ENCODE results near the gene CLMP. TPM values are rescaled to one million over a fixed set of nuclear protein-coding genes. Genes with fewer than 3 reads are reported as not detected.
A peak's percentile ranks its signal among the peaks of the same experiment; 100 is the strongest.
"Not testable (repeated sequence)": the region's sequence is repeated elsewhere in the genome, so short reads cannot be mapped to it uniquely, and the experiment has no call there.

Gene CLMP
- total and polyA plus RNA-seq, 2 experiments from 2014 or later = 2.1 to 8.4 TPM

- DNase-seq (ENCODE audit: low read depth in 1 of 2, low spot score in 1 of 2) = no peak
- TF ChIP-seq, protein P1, sequence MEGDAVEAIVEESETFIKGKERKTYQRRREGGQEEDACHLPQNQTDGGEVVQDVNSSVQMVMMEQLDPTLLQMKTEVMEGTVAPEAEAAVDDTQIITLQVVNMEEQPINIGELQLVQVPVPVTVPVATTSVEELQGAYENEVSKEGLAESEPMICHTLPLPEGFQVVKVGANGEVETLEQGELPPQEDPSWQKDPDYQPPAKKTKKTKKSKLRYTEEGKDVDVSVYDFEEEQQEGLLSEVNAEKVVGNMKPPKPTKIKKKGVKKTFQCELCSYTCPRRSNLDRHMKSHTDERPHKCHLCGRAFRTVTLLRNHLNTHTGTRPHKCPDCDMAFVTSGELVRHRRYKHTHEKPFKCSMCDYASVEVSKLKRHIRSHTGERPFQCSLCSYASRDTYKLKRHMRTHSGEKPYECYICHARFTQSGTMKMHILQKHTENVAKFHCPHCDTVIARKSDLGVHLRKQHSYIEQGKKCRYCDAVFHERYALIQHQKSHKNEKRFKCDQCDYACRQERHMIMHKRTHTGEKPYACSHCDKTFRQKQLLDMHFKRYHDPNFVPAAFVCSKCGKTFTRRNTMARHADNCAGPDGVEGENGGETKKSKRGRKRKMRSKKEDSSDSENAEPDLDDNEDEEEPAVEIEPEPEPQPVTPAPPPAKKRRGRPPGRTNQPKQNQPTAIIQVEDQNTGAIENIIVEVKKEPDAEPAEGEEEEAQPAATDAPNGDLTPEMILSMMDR (IDR thresholded peaks at IDR 0.05; ENCODE audit: low read depth, low read length) = no peak
- Histone ChIP-seq H3K36me3 (no peaks in the 10 kb centered on the region), H3K4me1 (ENCODE audit: low read depth) (peaks cover 15% of the 10 kb centered on the region), H3K4me3 (no peak overlapping the region), H3K27me3 (no peaks in the 10 kb centered on the region), H3K9me3 (ENCODE audit: low read depth) (no peaks in the 10 kb centered on the region), H3K27ac (peak overlapping the region; percentile 8)
Measured at GRCh38 chr11:123139206-123139605, 55.8 kb downstream of the CLMP start.

GRCh38 chr11:123137431-123138224 lies 57.4 kb downstream of the CLMP start:
- no peaks in the 10 kb centered on the region for H3K36me3 ChIP-seq
- DNase-seq (ENCODE audit: low read depth in 1 of 2, low spot score in 1 of 2) = peak; percentile 88 to 91

DNA sequence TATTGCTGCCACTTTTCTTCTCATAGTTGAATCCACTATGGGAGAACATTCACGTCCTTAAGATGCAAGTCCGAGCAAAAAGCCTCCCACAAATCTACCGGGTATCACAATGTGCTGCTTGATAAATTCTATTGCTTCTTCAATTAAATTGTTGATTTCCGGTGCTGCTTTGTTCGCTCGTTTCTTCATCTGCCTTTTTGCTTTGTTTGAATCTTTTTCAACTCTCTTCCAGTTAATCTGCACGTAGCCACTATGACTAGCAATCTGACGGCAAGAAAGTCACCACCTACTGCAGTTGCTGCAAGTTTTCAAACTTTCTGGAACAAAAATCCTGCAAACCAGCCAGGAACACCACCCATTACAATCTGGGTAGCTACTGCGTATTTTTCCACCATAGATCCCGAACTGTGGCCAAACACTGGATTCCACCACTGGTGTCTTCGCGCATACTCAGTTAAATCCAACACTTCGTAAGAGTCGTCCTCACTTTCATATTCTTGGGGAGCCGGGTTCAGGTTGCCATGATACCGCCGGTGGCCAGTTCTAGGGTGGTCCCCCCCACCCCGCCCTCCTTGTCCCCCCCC lies 59.1 kb downstream of the CLMP start:
- Histone ChIP-seq H3K36me3 (no peaks in the 10 kb centered on the region), H3K4me1 (ENCODE audit: low read depth) (peaks cover 15% of the 10 kb centered on the region), H3K27me3 (no peaks in the 10 kb centered on the region), H3K27ac (no peak overlapping the region), H3K4me3 (no peak overlapping the region), H3K9me3 (ENCODE audit: low read depth) (no peaks in the 10 kb centered on the region)
- DNase-seq (ENCODE audit: low read depth in 1 of 2, low spot score in 1 of 2) = peak in 1 of 2 donors; percentile 44
- TF ChIP-seq, protein P1 (IDR thresholded peaks at IDR 0.05; ENCODE audit: low read depth, low read length) = no peak

More at GRCh38 chr11:123137431-123138224, 57.4 kb downstream of the CLMP start:
- H3K9me3 ChIP-seq (ENCODE audit: low read depth) = no peaks in the 10 kb centered on the region
- H3K4me1 ChIP-seq (ENCODE audit: low read depth) = peaks cover 15% of the 10 kb centered on the region
- no peak overlapping the region for H3K4me3 ChIP-seq
- H3K27ac ChIP-seq = peak overlapping the region; percentile 95
- H3K27me3 ChIP-seq = no peaks in the 10 kb centered on the region
- TF ChIP-seq, protein P1 (IDR thresholded peaks at IDR 0.05; ENCODE audit: low read depth, low read length) = peak; percentile 23

- Histone ChIP-seq H3K4me3 (no peak overlapping the region), H3K27ac (no peak overlapping the region), H3K27me3 (no peaks in the 10 kb centered on the region), H3K4me1 (ENCODE audit: low read depth) (peaks cover 7% of the 10 kb centered on the region), H3K9me3 (ENCODE audit: low read depth) (no peaks in the 10 kb centered on the region), H3K36me3 (no peaks in the 10 kb centered on the region)
- DNase-seq (ENCODE audit: low read depth in 1 of 2, low spot score in 1 of 2) = no peak
- TF ChIP-seq, protein P1 (IDR thresholded peaks at IDR 0.05; ENCODE audit: low read depth, low read length) = no peak
Measured at GRCh38 chr11:123132881-123133280, 62.2 kb downstream of the CLMP start.

GRCh38 chr11:123132034-123132766 lies 62.8 kb downstream of the CLMP start:
- DNase-seq (ENCODE audit: low read depth in 1 of 2, low spot score in 1 of 2); H3K27me3 ChIP-seq; H3K9me3 ChIP-seq (ENCODE audit: low read depth); H3K4me3 ChIP-seq; H3K4me1 ChIP-seq (ENCODE audit: low read depth); H3K27ac ChIP-seq; H3K36me3 ChIP-seq: not testable (repeated sequence)

All from cardiac muscle cell (in vitro differentiated cells and primary cell).